ENCODE measurements around the gene HAPSTR1. TPM values are rescaled to one million over a fixed set of nuclear protein-coding genes. Genes with fewer than 3 reads are reported as not detected.
A peak's percentile ranks its signal among the peaks of the same experiment; 100 is the strongest.

Gene HAPSTR1
- total and polyA plus RNA-seq, 8 donors, result 6.0 to 35.5 (median 21.1) TPM

DNA sequence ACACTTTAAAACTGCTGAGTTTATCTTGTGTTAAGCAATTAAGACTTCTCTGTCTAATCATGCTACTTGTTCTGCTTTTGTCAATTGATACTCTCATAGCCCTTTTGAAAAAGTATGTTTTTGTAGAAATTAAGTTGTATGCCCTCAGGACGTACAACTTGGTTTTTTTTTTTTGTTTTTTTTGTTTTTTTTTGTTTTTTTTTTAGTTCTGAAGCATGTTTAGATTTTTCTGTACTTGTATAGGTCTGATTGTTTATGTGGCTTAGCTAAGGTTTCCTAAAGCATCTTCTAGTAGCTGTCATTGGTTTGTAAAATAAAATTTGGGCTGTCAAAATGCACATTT, 21.4 kb downstream of the HAPSTR1 start:
- no peaks in the 10 kb centered on the region for H3K27me3 ChIP-seq
- no peaks in the 10 kb centered on the region for H3K9me3 ChIP-seq
- WGBS, 2 donors, result 36 to 41% methylated on average over 1 of the region's 1 CpG
- TF ChIP-seq, protein P1, sequence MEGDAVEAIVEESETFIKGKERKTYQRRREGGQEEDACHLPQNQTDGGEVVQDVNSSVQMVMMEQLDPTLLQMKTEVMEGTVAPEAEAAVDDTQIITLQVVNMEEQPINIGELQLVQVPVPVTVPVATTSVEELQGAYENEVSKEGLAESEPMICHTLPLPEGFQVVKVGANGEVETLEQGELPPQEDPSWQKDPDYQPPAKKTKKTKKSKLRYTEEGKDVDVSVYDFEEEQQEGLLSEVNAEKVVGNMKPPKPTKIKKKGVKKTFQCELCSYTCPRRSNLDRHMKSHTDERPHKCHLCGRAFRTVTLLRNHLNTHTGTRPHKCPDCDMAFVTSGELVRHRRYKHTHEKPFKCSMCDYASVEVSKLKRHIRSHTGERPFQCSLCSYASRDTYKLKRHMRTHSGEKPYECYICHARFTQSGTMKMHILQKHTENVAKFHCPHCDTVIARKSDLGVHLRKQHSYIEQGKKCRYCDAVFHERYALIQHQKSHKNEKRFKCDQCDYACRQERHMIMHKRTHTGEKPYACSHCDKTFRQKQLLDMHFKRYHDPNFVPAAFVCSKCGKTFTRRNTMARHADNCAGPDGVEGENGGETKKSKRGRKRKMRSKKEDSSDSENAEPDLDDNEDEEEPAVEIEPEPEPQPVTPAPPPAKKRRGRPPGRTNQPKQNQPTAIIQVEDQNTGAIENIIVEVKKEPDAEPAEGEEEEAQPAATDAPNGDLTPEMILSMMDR (IDR thresholded peaks at IDR 0.05), result no peak
- DNase-seq, result no peak
- intact Hi-C loops (cut with DNase I), result no loop called here
- no peak for ATAC-seq
- no peak overlapping the region for H3K4me3 ChIP-seq
- peaks cover 0 to 22% (median 12%) of the 10 kb centered on the region in 3 donors for H3K36me3 ChIP-seq
- no peak for FAIRE-seq
- H3K27ac ChIP-seq, result peak overlapping the region in 1 of 4 donors; percentile 31
- peaks cover 24 to 68% (median 56%) of the 10 kb centered on the region in 3 donors for H3K4me1 ChIP-seq

DNA sequence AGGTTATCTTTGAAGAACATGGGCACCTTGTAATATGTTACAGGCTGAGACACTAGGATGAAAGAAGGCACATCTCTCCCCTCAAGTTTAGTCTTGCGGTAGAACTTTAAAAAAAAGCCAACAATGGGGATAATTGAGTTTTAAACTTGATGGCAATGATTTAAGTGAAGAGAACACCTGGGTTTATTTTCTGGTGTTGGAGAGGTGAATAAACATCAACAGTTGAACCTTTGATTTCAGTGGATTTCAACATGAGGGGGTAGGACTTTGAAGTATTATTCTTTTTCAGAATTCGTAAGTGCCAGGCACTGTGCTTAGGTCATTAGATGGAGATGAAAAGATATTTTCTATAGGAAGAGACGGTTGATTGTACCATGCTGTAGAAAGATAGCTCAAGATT, 22.3 kb downstream of the HAPSTR1 start:
- WGBS, 2 donors, result 90 to 97% methylated on average over 3 of the region's 3 CpGs
- H3K27me3 ChIP-seq, result no peaks in the 10 kb centered on the region
- no peak for FAIRE-seq
- H3K4me3 ChIP-seq, result no peak overlapping the region
- intact Hi-C loops (cut with DNase I), result no loop called here
- TF ChIP-seq, protein P1 (IDR thresholded peaks at IDR 0.05), result no peak
- no peak for DNase-seq
- no peaks in the 10 kb centered on the region for H3K9me3 ChIP-seq
- ATAC-seq, result no peak
- H3K36me3 ChIP-seq, result peaks cover 0 to 15% (median 9%) of the 10 kb centered on the region in 3 donors
- H3K27ac ChIP-seq, result no peak overlapping the region
- peaks cover 24 to 66% (median 54%) of the 10 kb centered on the region in 3 donors for H3K4me1 ChIP-seq

DNA sequence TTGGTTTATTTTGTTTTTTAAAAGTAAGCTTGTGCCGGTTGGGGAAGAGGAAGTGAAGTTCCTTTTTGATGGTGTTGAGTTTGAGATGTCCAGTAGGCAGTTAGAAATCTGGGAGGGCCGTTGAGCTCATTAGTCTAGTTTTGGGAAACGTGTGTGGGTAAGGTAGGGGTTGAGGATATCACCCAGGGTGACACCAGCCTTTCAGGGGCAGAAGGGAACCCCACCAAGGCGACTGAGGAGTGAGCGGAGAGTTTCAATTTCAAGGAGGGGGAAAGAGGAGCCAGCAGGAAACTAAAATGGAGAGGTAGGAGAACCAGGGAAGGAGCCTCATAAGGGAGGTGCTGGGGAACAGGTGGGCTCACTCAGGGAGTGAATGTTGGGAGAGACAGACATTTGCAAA, 22.7 kb downstream of the HAPSTR1 start:
- 79 to 88% methylated on average over 5 of the region's 5 CpGs for WGBS, 2 donors
- Histone ChIP-seq H3K9me3 (no peaks in the 10 kb centered on the region), H3K36me3 (peaks cover 0 to 13% (median 5%) of the 10 kb centered on the region in 3 donors), H3K4me1 (peaks cover 24 to 62% (median 50%) of the 10 kb centered on the region in 3 donors), H3K4me3 (no peak overlapping the region), H3K27ac (peak overlapping the region in 1 of 4 donors; percentile 5), H3K27me3 (no peaks in the 10 kb centered on the region)
- intact Hi-C loops (cut with DNase I), result no loop called here
- DNase-seq, result no peak
- no peak for ATAC-seq
- no peak for FAIRE-seq
- TF ChIP-seq, protein P1 (IDR thresholded peaks at IDR 0.05), result no peak

DNA sequence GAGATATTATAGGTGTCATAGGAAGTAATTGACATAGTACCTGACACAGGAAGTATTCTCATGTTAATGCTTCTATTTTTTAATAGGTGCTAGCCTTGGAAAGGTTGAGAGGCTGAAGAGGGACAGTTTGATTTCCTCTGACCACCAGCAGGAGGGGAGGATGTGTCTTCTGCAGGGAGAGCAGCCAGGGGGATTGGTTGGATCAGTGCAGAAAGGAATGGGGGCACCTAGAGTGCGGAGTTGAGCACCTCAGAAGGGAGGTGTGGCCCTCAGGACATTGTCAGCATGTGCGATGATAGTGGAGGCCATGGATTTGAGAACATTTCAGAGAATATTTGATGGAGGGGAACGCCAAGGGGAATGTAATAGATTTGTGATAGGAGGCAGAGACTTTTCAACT, 23.4 kb downstream of the HAPSTR1 start:
- ATAC-seq, result no peak
- Histone ChIP-seq H3K9me3 (no peaks in the 10 kb centered on the region), H3K27ac (peak overlapping the region in 1 of 4 donors; percentile 5), H3K4me1 (peaks cover 24 to 55% (median 43%) of the 10 kb centered on the region in 3 donors), H3K4me3 (no peak overlapping the region), H3K36me3 (peaks cover 0 to 13% (median 4%) of the 10 kb centered on the region in 3 donors), H3K27me3 (no peaks in the 10 kb centered on the region)
- 90 to 93% methylated on average over 3 of the region's 3 CpGs for WGBS, 2 donors
- DNase-seq, result no peak
- FAIRE-seq, result no peak
- intact Hi-C loops (cut with DNase I), result no loop called here
- TF ChIP-seq, protein P1 (IDR thresholded peaks at IDR 0.05), result no peak

DNA sequence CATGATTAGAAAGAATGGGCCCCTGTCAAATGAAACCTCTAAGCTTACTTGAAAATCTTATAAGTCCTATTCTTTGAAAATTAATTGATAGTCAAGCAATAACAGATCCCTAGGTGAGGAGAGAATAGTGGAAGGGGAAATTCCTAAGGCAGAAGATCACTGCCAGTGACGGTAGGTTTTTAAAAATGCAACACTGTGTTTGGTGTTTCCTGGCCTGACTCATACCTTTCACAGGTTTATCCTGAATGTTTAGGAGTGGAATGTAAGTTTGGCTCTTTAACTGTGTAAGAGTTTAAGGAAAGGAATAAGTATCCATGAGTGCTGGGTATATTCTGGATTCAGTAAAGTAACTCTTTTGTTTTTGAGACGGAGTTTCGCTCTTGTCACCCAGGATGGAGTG, 23.8 kb downstream of the HAPSTR1 start:
- Histone ChIP-seq H3K27ac (peak overlapping the region in 1 of 4 donors; percentile 5), H3K9me3 (no peaks in the 10 kb centered on the region), H3K4me1 (peaks cover 24 to 50% (median 39%) of the 10 kb centered on the region in 3 donors), H3K36me3 (peaks cover 0 to 13% (median 4%) of the 10 kb centered on the region in 3 donors), H3K4me3 (no peak overlapping the region), H3K27me3 (no peaks in the 10 kb centered on the region)
- FAIRE-seq (no peak), ATAC-seq (peak in 2 of 4 donors; percentile 20 to 32), DNase-seq (no peak)
- 79 to 84% methylated on average over 3 of the region's 3 CpGs for WGBS, 2 donors
- TF ChIP-seq, protein P1 (IDR thresholded peaks at IDR 0.05), result no peak
- intact Hi-C loops (cut with DNase I), result no loop called here

Data from pancreas (tissue), 10 donors.